Caco-2 (cell line): ENCODE data around the gene IPO4. TPM values are rescaled to one million over a fixed set of nuclear protein-coding genes. Genes with fewer than 3 reads are reported as not detected.

Experiments used
- BruUV-seq: library from RNA; stranded (reverse); fragments of 400-500 nt; replicated peaks from 2 replicates; lab custom pipeline; 2021; lab: Mats Ljungman, UMichigan
- CTCF ChIA-PET: fragments of 300-600 bp; sonication (Branson Sonifier 250); formaldehyde crosslinking; loops from one replicate; lab custom pipeline; 2022; ENCODE audit warnings: antibody characterized with exemption; lab: Charles Lee
- POLR2A ChIA-PET: fragments of 300-600 bp; sonication (Branson Sonifier 250); formaldehyde crosslinking; loops from one replicate; lab custom pipeline; 2022; ENCODE audit warnings: antibody characterized with exemption; lab: Charles Lee
- DNase-seq, 2 experiments: peaks; one replicate each; pipeline versions ENCODE4 v3.0.0 to v3.0.0-alpha.2; 2020 to 2022
- H3K27me3 ChIP-seq: replicated peaks from 2 replicates; pipeline ENCODE4 v1.6.0; 2011; ENCODE audit warnings: low read length; ENCODE audit not compliant: control insufficient read depth, insufficient read depth
- H3K36me3 ChIP-seq: 2 replicates; pipeline ENCODE4 v1.5.1; 2011; ENCODE audit warnings: low read length; ENCODE audit not compliant: control insufficient read depth, insufficient read depth
- H3K4me1 ChIP-seq: fragments of 250-450 bp; sonication (Bioruptor Pico); 2 replicates; pipeline ENCODE4 v1.5.1; 2020; ENCODE audit warnings: mild to moderate bottlenecking
- H3K4me3 ChIP-seq: 2 replicates; pipeline ENCODE4 v1.5.1; 2011; ENCODE audit warnings: low read depth, mild to moderate bottlenecking, control low read depth, low read length
- H3K9me3 ChIP-seq: fragments of 250-450 bp; sonication (Bioruptor Pico); 2 replicates; pipeline ENCODE4 v1.5.1; 2020; ENCODE audit warnings: mild to moderate bottlenecking, moderate library complexity
- H3K27ac Mint-ChIP-seq: one replicate; pipeline ENCODE4 v1.8.0; 2022; ENCODE audit warnings: mixed read lengths; ENCODE audit not compliant: unreplicated experiment
- H3K27me3 Mint-ChIP-seq: one replicate; pipeline ENCODE4 v1.8.0; 2022; ENCODE audit warnings: mixed read lengths; ENCODE audit not compliant: insufficient read depth, unreplicated experiment
- H3K36me3 Mint-ChIP-seq: one replicate; pipeline ENCODE4 v1.8.0; 2022; ENCODE audit warnings: mild to moderate bottlenecking, mixed read lengths; ENCODE audit not compliant: insufficient read depth, unreplicated experiment
- H3K4me1 Mint-ChIP-seq: one replicate; pipeline ENCODE4 v1.8.0; 2022; ENCODE audit warnings: low read depth, mixed read lengths; ENCODE audit not compliant: unreplicated experiment
- H3K4me3 Mint-ChIP-seq: one replicate; pipeline ENCODE4 v1.8.0; 2022; ENCODE audit warnings: mild to moderate bottlenecking, moderate library complexity, mixed read lengths; ENCODE audit not compliant: unreplicated experiment
- H3K9me3 Mint-ChIP-seq: one replicate; pipeline ENCODE4 v1.8.0; 2022; ENCODE audit warnings: mixed read lengths; ENCODE audit not compliant: unreplicated experiment
- intact Hi-C: fragments of 100-400 bp; cut with micrococcal nuclease; formaldehyde crosslinking; loops from one replicate; pipeline ENCODE4 v1.10.0; 2022; ENCODE audit not compliant: unreplicated experiment
- total RNA-seq: library from RNA; stranded (reverse); gene quantifications from 2 replicates; pipeline ENCODE4 v1.2.3, GENCODE V29; 2022
- TF ChIP-seq, protein P1 (sequence below), 2 experiments: fragments of 200-600 bp in 1 of 2; IDR thresholded peaks; 1 replicate in 1 of 2; 2 replicates in 1 of 2; pipeline versions ENCODE4 v1.5.1 to v1.8.0; 2011 to 2022; ENCODE audit warnings: antibody characterized with exemption in 1 of 2, control low read depth in 1 of 2, inconsistent platforms in 1 of 2, low read depth in 1 of 2, low read length in 1 of 2, mild to moderate bottlenecking in 1 of 2, moderate library complexity in 1 of 2; ENCODE audit not compliant: insufficient read depth in 1 of 2, severe bottlenecking in 1 of 2, unreplicated experiment in 1 of 2

IPO4 gene
- total RNA-seq, 1 experiment from 2014 or later = 85.4 TPM

GRCh38 chr14:24179961-24180796 lies 8.4 kb downstream of the IPO4 start:
- peaks cover 44% of the 10 kb centered on the region for H3K36me3 Mint-ChIP-seq
- no peak overlapping the region for H3K27ac Mint-ChIP-seq
- intact Hi-C loops = no loop called here
- H3K9me3 Mint-ChIP-seq = no peaks in the 10 kb centered on the region
- Histone ChIP-seq H3K4me3 (no peak overlapping the region), H3K36me3 (no peaks in the 10 kb centered on the region; the same call in none of the 2 replicates), H3K4me1 (no peaks in the 10 kb centered on the region), H3K9me3 (no peaks in the 10 kb centered on the region), H3K27me3 (no peaks in the 10 kb centered on the region)
- POLR2A ChIA-PET = interaction anchor here (0.5 kb wide), 1 partner anchor 44 kb away, joined by 4 read pairs; the partner anchor contains the start of gene PSME1
- no peaks in the 10 kb centered on the region for H3K4me1 Mint-ChIP-seq
- CTCF ChIA-PET = no interaction called here
- no peaks in the 10 kb centered on the region for H3K27me3 Mint-ChIP-seq
- DNase-seq = no peak
- no peak overlapping the region for H3K4me3 Mint-ChIP-seq
- no TSS peak for BruUV-seq
- TF ChIP-seq, protein P1, sequence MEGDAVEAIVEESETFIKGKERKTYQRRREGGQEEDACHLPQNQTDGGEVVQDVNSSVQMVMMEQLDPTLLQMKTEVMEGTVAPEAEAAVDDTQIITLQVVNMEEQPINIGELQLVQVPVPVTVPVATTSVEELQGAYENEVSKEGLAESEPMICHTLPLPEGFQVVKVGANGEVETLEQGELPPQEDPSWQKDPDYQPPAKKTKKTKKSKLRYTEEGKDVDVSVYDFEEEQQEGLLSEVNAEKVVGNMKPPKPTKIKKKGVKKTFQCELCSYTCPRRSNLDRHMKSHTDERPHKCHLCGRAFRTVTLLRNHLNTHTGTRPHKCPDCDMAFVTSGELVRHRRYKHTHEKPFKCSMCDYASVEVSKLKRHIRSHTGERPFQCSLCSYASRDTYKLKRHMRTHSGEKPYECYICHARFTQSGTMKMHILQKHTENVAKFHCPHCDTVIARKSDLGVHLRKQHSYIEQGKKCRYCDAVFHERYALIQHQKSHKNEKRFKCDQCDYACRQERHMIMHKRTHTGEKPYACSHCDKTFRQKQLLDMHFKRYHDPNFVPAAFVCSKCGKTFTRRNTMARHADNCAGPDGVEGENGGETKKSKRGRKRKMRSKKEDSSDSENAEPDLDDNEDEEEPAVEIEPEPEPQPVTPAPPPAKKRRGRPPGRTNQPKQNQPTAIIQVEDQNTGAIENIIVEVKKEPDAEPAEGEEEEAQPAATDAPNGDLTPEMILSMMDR (IDR thresholded peaks at IDR 0.05; ENCODE audit: insufficient read depth in 1 of 2, low read depth in 1 of 2, low read length in 1 of 2, severe bottlenecking in 1 of 2, unreplicated experiment in 1 of 2) = no peak

- peaks cover 38% of the 10 kb centered on the region for H3K36me3 Mint-ChIP-seq
- no peak overlapping the region for H3K4me3 Mint-ChIP-seq
- H3K9me3 Mint-ChIP-seq = no peaks in the 10 kb centered on the region
These were observed 9.2 kb downstream of the IPO4 start for GRCh38 chr14:24179294-24179960.

More at GRCh38 chr14:24179294-24179960, 9.2 kb downstream of the IPO4 start:
- Histone ChIP-seq H3K4me1 (no peaks in the 10 kb centered on the region), H3K4me3 (no peak overlapping the region), H3K27me3 (no peaks in the 10 kb centered on the region), H3K9me3 (no peaks in the 10 kb centered on the region), H3K36me3 (no peaks in the 10 kb centered on the region; the same call in none of the 2 replicates)
- CTCF ChIA-PET = no interaction called here
- intact Hi-C loops = no loop called here
- no peak for DNase-seq
- no peaks in the 10 kb centered on the region for H3K4me1 Mint-ChIP-seq
- TF ChIP-seq, protein P1 (IDR thresholded peaks at IDR 0.05; ENCODE audit: insufficient read depth in 1 of 2, low read depth in 1 of 2, low read length in 1 of 2, severe bottlenecking in 1 of 2, unreplicated experiment in 1 of 2) = no peak
- no TSS peak for BruUV-seq
- H3K27ac Mint-ChIP-seq = no peak overlapping the region
- POLR2A ChIA-PET = interaction anchor here (1.0 kb wide), 1 partner anchor 62 kb away, joined by 4 read pairs; no protein-coding TSS in a partner anchor
- no peaks in the 10 kb centered on the region for H3K27me3 Mint-ChIP-seq
